Activated CD4-positive, CD25-positive, alpha-beta regulatory T cell treated with anti-CD3 and anti-CD28 coated beads, Interleukin-2, amount 50 U/mL, for 24 hours (primary cell): ENCODE measurements around the gene SPR.

Experiments used
- ATAC-seq, 2 donors: fragments of 150-1000 bp; cut with Tn5 transposase; one replicate each; pipeline ENCODE4 v1.10.0; 2021; ENCODE audit warnings: mild to moderate bottlenecking in 1 of 2, moderate library complexity in 1 of 2

SPR gene

GRCh38 chr2:72887032-72887739, at the start of gene SPR:
Gene SPR (plus strand): TSS chr2:72887408. CDS start chr2:72887433, 25 bp downstream.
- ATAC-seq = peak; percentile 89 to 92

GRCh38 chr2:72840066-72840465, 47.1 kb upstream of the SPR start:
- ATAC-seq = no peak

GRCh38 chr2:72841462-72842125, 45.6 kb upstream of the SPR start:
- no peak for ATAC-seq

GRCh38 chr2:72843301-72843700, 43.9 kb upstream of the SPR start:
- no peak for ATAC-seq

- ATAC-seq = peak in 1 of 2 donors; percentile 45
These were observed 40.8 kb upstream of the SPR start for GRCh38 chr2:72846171-72847095.

- no peak for ATAC-seq
These were observed 39.5 kb upstream of the SPR start for GRCh38 chr2:72847534-72848315.

- ATAC-seq = no peak
These were observed 38.6 kb upstream of the SPR start for GRCh38 chr2:72848436-72849137.

- no peak for ATAC-seq
These were observed 38.1 kb upstream of the SPR start for GRCh38 chr2:72849138-72849462.

GRCh38 chr2:72851333-72851732, 35.9 kb upstream of the SPR start:
- no peak for ATAC-seq

- peak; percentile 50 to 54 for ATAC-seq
These were observed 27.4 kb upstream of the SPR start for GRCh38 chr2:72859831-72860262.

- ATAC-seq = peak; percentile 83 to 87
These were observed 24.8 kb upstream of the SPR start for GRCh38 chr2:72862239-72862988.

- no peak for ATAC-seq
These were observed 24.2 kb upstream of the SPR start for GRCh38 chr2:72863046-72863445.

GRCh38 chr2:72864500-72864899, 22.7 kb upstream of the SPR start:
- peak; percentile 87 to 88 for ATAC-seq

GRCh38 chr2:72871060-72871459, 16.1 kb upstream of the SPR start:
- no peak for ATAC-seq

- ATAC-seq = no peak
These were observed 15.3 kb upstream of the SPR start for GRCh38 chr2:72871880-72872279.

- ATAC-seq = no peak
These were observed 3.7 kb upstream of the SPR start for GRCh38 chr2:72883356-72883962.

GRCh38 chr2:72886505-72887031, 640 bp upstream of the SPR start:
- no peak for ATAC-seq

- peak; percentile 36 to 42 for ATAC-seq
These were observed 681 bp downstream of the SPR start for GRCh38 chr2:72887740-72888437.

- ATAC-seq = no peak
These were observed 1.4 kb downstream of the SPR start for GRCh38 chr2:72888438-72889202.
